Mesenchymal stem cell (in vitro differentiated cells and primary cell): ENCODE measurements around the gene SLC25A44.

Experiments
- DNase-seq: peaks from one replicate; pipeline ENCODE4 v3.0.0-alpha.2; 2013
- H2AFZ ChIP-seq: one replicate; pipeline ENCODE4 v1.6.1; 2013; ENCODE audit warnings: low read depth, mild to moderate bottlenecking, control low read depth, inconsistent platforms, low read length, moderate library complexity
- H2AK5ac ChIP-seq: 2 replicates; pipeline ENCODE4 v1.6.1; 2013; ENCODE audit warnings: low read length, moderate library complexity, mild to moderate bottlenecking, inconsistent platforms; ENCODE audit not compliant: severe bottlenecking
- H2BK120ac ChIP-seq: one replicate; pipeline ENCODE4 v1.6.1; 2013; ENCODE audit warnings: low read depth, mild to moderate bottlenecking, inconsistent platforms, low read length, moderate library complexity
- H2BK12ac ChIP-seq, 2 experiments: one replicate each; pipeline ENCODE4 v1.6.1; 2013; ENCODE audit warnings: inconsistent platforms in 2 of 2, low read length in 2 of 2, mild to moderate bottlenecking in 2 of 2, moderate library complexity in 2 of 2, control low read depth in 1 of 2
- H2BK15ac ChIP-seq: one replicate; pipeline ENCODE4 v1.6.1; 2013; ENCODE audit warnings: mild to moderate bottlenecking, low read depth, inconsistent platforms; ENCODE audit not compliant: poor library complexity, severe bottlenecking
- H2BK5ac ChIP-seq: 2 replicates; pipeline ENCODE4 v1.6.1; 2013; ENCODE audit warnings: low read depth, mild to moderate bottlenecking, low read length, control low read depth, inconsistent platforms; ENCODE audit not compliant: poor library complexity, severe bottlenecking
- H3K14ac ChIP-seq, 2 experiments: one replicate each; pipeline ENCODE4 v1.6.1; 2013; ENCODE audit warnings: inconsistent platforms in 2 of 2, low read length in 2 of 2, control low read depth in 1 of 2, mild to moderate bottlenecking in 1 of 2, moderate library complexity in 1 of 2
- H3K18ac ChIP-seq, 2 experiments: one replicate each; pipeline ENCODE4 v1.6.1; 2013; ENCODE audit warnings: inconsistent platforms in 2 of 2, low read length in 2 of 2, control low read depth in 1 of 2, low read depth in 1 of 2, mild to moderate bottlenecking in 1 of 2
- H3K23ac ChIP-seq, 2 experiments: one replicate each; pipeline ENCODE4 v1.6.1; 2013; ENCODE audit warnings: inconsistent platforms in 2 of 2, low read length in 2 of 2, mild to moderate bottlenecking in 2 of 2, moderate library complexity in 2 of 2, control low read depth in 1 of 2
- H3K27ac ChIP-seq: 2 replicates; pipeline ENCODE4 v1.5.1; 2013; ENCODE audit warnings: mild to moderate bottlenecking, moderate library complexity, low read length, control low read depth, inconsistent platforms; ENCODE audit not compliant: poor library complexity, severe bottlenecking
- H3K27me3 ChIP-seq, 2 experiments: 2 replicates each; pipeline versions ENCODE4 v1.6.1 to v1.7.0; 2013; ENCODE audit warnings: low read length in 2 of 2, mild to moderate bottlenecking in 2 of 2, moderate library complexity in 2 of 2, control low read depth in 1 of 2, inconsistent platforms in 1 of 2; ENCODE audit not compliant: control insufficient read depth in 1 of 2, insufficient read depth in 1 of 2
- H3K36me3 ChIP-seq, 2 experiments: 2 replicates each; pipeline versions ENCODE4 v1.6.1 to v1.7.0; 2013; ENCODE audit warnings: low read length in 2 of 2, control low read depth in 1 of 2, inconsistent platforms in 1 of 2, low read depth in 1 of 2, mild to moderate bottlenecking in 1 of 2; ENCODE audit not compliant: insufficient read depth in 2 of 2, control insufficient read depth in 1 of 2
- H3K4ac ChIP-seq, 2 experiments: one replicate each; pipeline ENCODE4 v1.6.1; 2013; ENCODE audit warnings: inconsistent platforms in 2 of 2, low read length in 2 of 2, mild to moderate bottlenecking in 2 of 2, moderate library complexity in 2 of 2, control low read depth in 1 of 2, low read depth in 1 of 2
- H3K4me1 ChIP-seq: 2 replicates; pipeline ENCODE4 v1.6.1; 2013; ENCODE audit warnings: low read depth, low read length, control low read depth; ENCODE audit not compliant: control insufficient read depth, insufficient read depth
- H3K4me2 ChIP-seq: 2 replicates; pipeline ENCODE4 v1.6.1; 2013; ENCODE audit warnings: low read length, mild to moderate bottlenecking, inconsistent platforms; ENCODE audit not compliant: poor library complexity, severe bottlenecking
- H3K4me3 ChIP-seq, 2 experiments: 2 replicates each; pipeline versions ENCODE4 v1.5.1 to v1.7.0; 2013; ENCODE audit warnings: low read length in 2 of 2, mild to moderate bottlenecking in 2 of 2, control low read depth in 1 of 2, low read depth in 1 of 2; ENCODE audit not compliant: insufficient read depth in 1 of 2
- H3K79me1 ChIP-seq: replicated peaks from 2 replicates; pipeline ENCODE4 v1.6.1; 2013; ENCODE audit warnings: mild to moderate bottlenecking, control low read depth, low read length, inconsistent platforms; ENCODE audit not compliant: poor library complexity, severe bottlenecking
- H3K9ac ChIP-seq: 2 replicates; pipeline ENCODE4 v1.7.0; 2013; ENCODE audit warnings: mild to moderate bottlenecking, low read length, moderate library complexity
- H3K9me3 ChIP-seq: 2 replicates; pipeline ENCODE4 v1.7.0; 2013; ENCODE audit warnings: mild to moderate bottlenecking, low read length; ENCODE audit not compliant: control insufficient read depth
- H4K8ac ChIP-seq: one replicate; pipeline ENCODE4 v1.6.1; 2013; ENCODE audit warnings: inconsistent platforms, mild to moderate bottlenecking, low read length, moderate library complexity
- H4K91ac ChIP-seq: one replicate; pipeline ENCODE4 v1.6.1; 2013; ENCODE audit warnings: mild to moderate bottlenecking, low read length, inconsistent platforms
- WGBS: methylation state at CpG from one replicate; pipeline ENCODE4 v1.1.7; 2013; ENCODE audit warnings: mixed read lengths; 5-methylcytosine and 5-hydroxymethylcytosine counted together

The SLC25A44 gene

GRCh38 chr1:156253634-156254033 lies 59.7 kb downstream of the SLC25A44 start:
- Histone ChIP-seq H2AFZ (no peak overlapping the region), H2BK15ac (no peak overlapping the region), H3K14ac (no peak overlapping the region), H3K36me3 (peaks cover 89 to 90% of the 10 kb centered on the region in 2 experiments), H2BK5ac (no peak overlapping the region), H3K27me3 (no peaks in the 10 kb centered on the region), H3K18ac (no peak overlapping the region), H3K4me3 (no peak overlapping the region), H3K4ac (no peak overlapping the region), H3K27ac (no peak overlapping the region), H3K79me1 (peaks cover 20% of the 10 kb centered on the region), H3K9me3 (no peaks in the 10 kb centered on the region), H4K8ac (no peak overlapping the region), H3K23ac (no peak overlapping the region), H3K4me1 (no peaks in the 10 kb centered on the region), H3K9ac (no peak overlapping the region), H4K91ac (no peak overlapping the region), H2BK120ac (no peak overlapping the region), H2AK5ac (no peak overlapping the region), H2BK12ac (no peak overlapping the region), H3K4me2 (no peak overlapping the region)
- WGBS = 92% methylated on average over 3 of the region's 3 CpGs
- no peak for DNase-seq

DNA sequence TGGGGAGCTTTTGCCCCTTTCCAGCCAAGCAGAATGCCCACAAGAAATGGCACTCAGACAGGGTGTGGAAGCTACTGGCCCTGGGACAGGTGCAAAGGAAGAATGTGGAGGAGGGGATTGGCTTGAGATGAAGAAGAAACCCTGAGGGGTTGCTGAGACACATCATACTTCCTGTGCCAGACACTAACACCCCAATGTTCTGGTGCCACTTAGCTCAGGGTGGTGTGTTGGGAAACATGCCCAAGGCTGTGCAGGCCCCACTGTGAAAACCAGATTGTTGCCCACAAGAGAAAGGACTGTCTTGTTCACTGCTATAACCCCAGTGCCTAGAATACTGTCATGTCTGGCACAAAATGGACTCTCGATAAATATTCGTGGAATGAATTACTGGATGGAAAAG lies 63.8 kb downstream of the SLC25A44 start:
- Histone ChIP-seq H3K14ac (no peak overlapping the region), H3K27me3 (no peaks in the 10 kb centered on the region), H3K9me3 (no peaks in the 10 kb centered on the region), H3K23ac (no peak overlapping the region), H3K9ac (no peak overlapping the region), H2BK12ac (no peak overlapping the region), H3K36me3 (peaks cover 85 to 87% of the 10 kb centered on the region in 2 experiments), H3K4me2 (no peak overlapping the region), H3K27ac (no peak overlapping the region), H3K79me1 (peaks cover 32% of the 10 kb centered on the region), H2BK120ac (no peak overlapping the region), H3K4ac (no peak overlapping the region), H3K4me3 (no peak overlapping the region), H2BK5ac (no peak overlapping the region), H4K8ac (no peak overlapping the region), H3K18ac (no peak overlapping the region), H3K4me1 (no peaks in the 10 kb centered on the region), H2BK15ac (no peak overlapping the region), H2AFZ (no peak overlapping the region), H2AK5ac (no peak overlapping the region), H4K91ac (no peak overlapping the region)
- 98% methylated on average over 2 of the region's 2 CpGs for WGBS
- no peak for DNase-seq

- Histone ChIP-seq H2BK12ac (no peak overlapping the region), H3K27ac (no peak overlapping the region), H3K79me1 (peaks cover 31% of the 10 kb centered on the region), H4K8ac (no peak overlapping the region), H2BK15ac (no peak overlapping the region), H2AFZ (no peak overlapping the region), H3K36me3 (peaks cover 83 to 84% of the 10 kb centered on the region in 2 experiments), H3K14ac (no peak overlapping the region), H4K91ac (no peak overlapping the region), H3K23ac (no peak overlapping the region), H3K9ac (no peak overlapping the region), H3K4me3 (no peak overlapping the region), H2BK120ac (no peak overlapping the region), H2BK5ac (no peak overlapping the region), H3K9me3 (no peaks in the 10 kb centered on the region), H3K4ac (no peak overlapping the region), H2AK5ac (no peak overlapping the region), H3K4me1 (no peaks in the 10 kb centered on the region), H3K18ac (no peak overlapping the region), H3K27me3 (no peaks in the 10 kb centered on the region), H3K4me2 (no peak overlapping the region)
- DNase-seq = no peak
- 99% methylated on average over 6 of the region's 8 CpGs for WGBS
These were observed 65.0 kb downstream of the SLC25A44 start for GRCh38 chr1:156258859-156259258.

DNA sequence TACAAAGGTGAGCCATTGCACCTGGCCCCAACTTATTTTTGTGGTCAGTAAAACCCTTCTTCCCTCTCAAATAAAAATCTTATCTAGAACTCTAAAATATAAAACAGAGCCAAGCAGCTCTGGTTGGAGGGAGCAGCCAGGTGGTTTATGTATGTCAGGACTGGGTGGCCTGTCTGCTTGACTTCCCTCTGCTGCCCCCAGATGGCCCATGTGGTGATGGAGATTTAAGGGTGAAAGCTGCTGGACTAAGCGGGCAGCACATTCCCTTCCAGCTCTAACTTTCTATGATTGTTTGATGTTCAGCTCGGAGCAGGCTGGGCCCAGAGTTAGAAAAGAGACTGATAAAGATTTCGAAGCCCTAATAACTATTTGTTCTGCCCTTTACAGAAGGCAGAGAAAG lies 65.9 kb downstream of the SLC25A44 start:
- H3K36me3 ChIP-seq = peaks cover 81 to 84% of the 10 kb centered on the region in 2 experiments
- no peak overlapping the region for H3K27ac ChIP-seq
- no peak overlapping the region for H2BK15ac ChIP-seq
- peaks cover 32% of the 10 kb centered on the region for H3K79me1 ChIP-seq
- 86% methylated on average over 1 of the region's 3 CpGs for WGBS
- H2BK12ac ChIP-seq = no peak overlapping the region
- H3K9me3 ChIP-seq = no peaks in the 10 kb centered on the region
- DNase-seq = peak; percentile 32
- no peak overlapping the region for H2AK5ac ChIP-seq
- H3K23ac ChIP-seq = no peak overlapping the region
- no peak overlapping the region for H2BK120ac ChIP-seq
- no peak overlapping the region for H4K8ac ChIP-seq
- H3K4me1 ChIP-seq = no peaks in the 10 kb centered on the region
- H2AFZ ChIP-seq = no peak overlapping the region
- H3K27me3 ChIP-seq = no peaks in the 10 kb centered on the region
- H3K4me3 ChIP-seq = no peak overlapping the region
- H3K4ac ChIP-seq = no peak overlapping the region
- no peak overlapping the region for H2BK5ac ChIP-seq
- no peak overlapping the region for H3K4me2 ChIP-seq
- no peak overlapping the region for H3K18ac ChIP-seq
- H4K91ac ChIP-seq = no peak overlapping the region
- H3K9ac ChIP-seq = no peak overlapping the region
- no peak overlapping the region for H3K14ac ChIP-seq
